Right lung (tissue), 5 donors: Measurements from ENCODE around the gene GATA3. TPM values are rescaled to one million over a fixed set of nuclear protein-coding genes. Genes with fewer than 3 reads are reported as not detected.

ENCODE experiments used
- DNase-seq, 2 donors: peaks; one replicate each; pipeline ENCODE4 v3.0.0-alpha.2; 2013
- polyA plus RNA-seq, 5 donors: library from polyadenylated mRNA; unstranded; fragments of 120-200 nt; gene quantifications; one replicate each; pipeline versions ENCODE4 v1.2.1 to v1.2.3, GENCODE V29; 2013; ENCODE audit warnings: inconsistent platforms in 1 of 5, low replicate concordance in 1 of 5; ENCODE audit not compliant: insufficient read length in 5 of 5, insufficient read depth in 1 of 5

GATA3 gene
- polyA plus RNA-seq, 5 donors = 2.1 to 3.8 (median 2.5) TPM

GRCh38 chr10:8063935-8064334 is 9.4 kb downstream of the GATA3 start:
- no peak for DNase-seq

- DNase-seq = no peak
Measured at GRCh38 chr10:8064436-8064835, 9.9 kb downstream of the GATA3 start.

- no peak for DNase-seq
Measured at GRCh38 chr10:8065651-8066050, 11.2 kb downstream of the GATA3 start.

GRCh38 chr10:8066124-8066523 is 11.6 kb downstream of the GATA3 start:
- no peak for DNase-seq

GRCh38 chr10:8066797-8067196 is 12.3 kb downstream of the GATA3 start:
- no peak for DNase-seq

- no peak for DNase-seq
Measured at GRCh38 chr10:8069108-8069507, 14.6 kb downstream of the GATA3 start.

- no peak for DNase-seq
Measured at GRCh38 chr10:8069627-8070026, 15.1 kb downstream of the GATA3 start.

GRCh38 chr10:8070440-8070839 is 16.0 kb downstream of the GATA3 start:
- no peak for DNase-seq

- DNase-seq = no peak
Measured at GRCh38 chr10:8071006-8071405, 16.5 kb downstream of the GATA3 start.

GRCh38 chr10:8071666-8072065 is 17.2 kb downstream of the GATA3 start:
- DNase-seq = no peak

GRCh38 chr10:8072211-8072610 is 17.7 kb downstream of the GATA3 start:
- DNase-seq = no peak

GRCh38 chr10:8073691-8074416 is 19.4 kb downstream of the GATA3 start:
- DNase-seq = no peak

GRCh38 chr10:8074881-8075280 is 20.4 kb downstream of the GATA3 start:
- no peak for DNase-seq

- DNase-seq = no peak
Measured at GRCh38 chr10:8075282-8076260, 21.1 kb downstream of the GATA3 start.

- no peak for DNase-seq
Measured at GRCh38 chr10:8076933-8077332, 22.4 kb downstream of the GATA3 start.

GRCh38 chr10:8078027-8078426 is 23.5 kb downstream of the GATA3 start:
- DNase-seq = no peak

GRCh38 chr10:8079126-8079525 is 24.6 kb downstream of the GATA3 start:
- DNase-seq = no peak

GRCh38 chr10:8084799-8085198 is 30.3 kb downstream of the GATA3 start:
- no peak for DNase-seq

- DNase-seq = no peak
Measured at GRCh38 chr10:8085251-8085650, 30.8 kb downstream of the GATA3 start.

GRCh38 chr10:8086315-8086714 is 31.8 kb downstream of the GATA3 start:
- no peak for DNase-seq

GRCh38 chr10:8088504-8088903 is 34.0 kb downstream of the GATA3 start:
- no peak for DNase-seq

- no peak for DNase-seq
Measured at GRCh38 chr10:8092428-8092827, 37.9 kb downstream of the GATA3 start.

GRCh38 chr10:8095959-8096358 is 41.5 kb downstream of the GATA3 start:
- no peak for DNase-seq
